ENCODE data around the gene PRPF31. TPM values are rescaled to one million over a fixed set of nuclear protein-coding genes. Genes with fewer than 3 reads are reported as not detected.

The PRPF31 gene
- total RNA-seq, 1 experiment from 2014 or later: 106 TPM

DNA sequence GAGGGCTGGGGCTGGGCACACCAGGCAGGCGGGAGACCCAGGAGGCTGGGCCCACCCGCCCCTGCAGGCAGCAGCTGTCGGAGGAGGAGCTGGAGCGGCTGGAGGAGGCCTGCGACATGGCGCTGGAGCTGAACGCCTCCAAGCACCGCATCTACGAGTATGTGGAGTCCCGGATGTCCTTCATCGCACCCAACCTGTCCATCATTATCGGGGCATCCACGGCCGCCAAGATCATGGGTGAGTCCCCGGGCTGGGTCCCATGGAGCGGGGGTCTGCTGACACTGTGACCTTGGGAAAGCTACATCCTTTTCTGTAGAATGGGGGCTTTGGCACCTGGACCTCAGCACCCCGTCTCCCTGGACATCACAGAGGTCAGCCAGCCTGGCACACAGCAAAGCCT lies 8.1 kb downstream of the PRPF31 start:
- BruUV-seq (replicated peaks): no TSS peak
- Mint-ChIP-seq H3K27ac (ENCODE audit: unreplicated experiment) (no peak overlapping the region), H3K36me3 (ENCODE audit: insufficient read depth, unreplicated experiment) (peaks cover 57% of the 10 kb centered on the region), H3K4me3 (ENCODE audit: low read depth, unreplicated experiment) (no peak overlapping the region), H3K9me3 (ENCODE audit: low read depth, unreplicated experiment) (no peaks in the 10 kb centered on the region), H3K27me3 (ENCODE audit: unreplicated experiment) (no peaks in the 10 kb centered on the region), H3K4me1 (ENCODE audit: low read depth, unreplicated experiment) (no peaks in the 10 kb centered on the region)
- CTCF ChIA-PET: interaction anchor here (0.6 kb wide), 3 partner anchors 13 to 264 kb away, joined by 3 read pairs; partner anchors contain the start of gene CNOT3
- intact Hi-C loops (cut with micrococcal nuclease; ENCODE audit: unreplicated experiment): no loop called here
- DNase-seq: no peak
- TF ChIP-seq, protein P1, sequence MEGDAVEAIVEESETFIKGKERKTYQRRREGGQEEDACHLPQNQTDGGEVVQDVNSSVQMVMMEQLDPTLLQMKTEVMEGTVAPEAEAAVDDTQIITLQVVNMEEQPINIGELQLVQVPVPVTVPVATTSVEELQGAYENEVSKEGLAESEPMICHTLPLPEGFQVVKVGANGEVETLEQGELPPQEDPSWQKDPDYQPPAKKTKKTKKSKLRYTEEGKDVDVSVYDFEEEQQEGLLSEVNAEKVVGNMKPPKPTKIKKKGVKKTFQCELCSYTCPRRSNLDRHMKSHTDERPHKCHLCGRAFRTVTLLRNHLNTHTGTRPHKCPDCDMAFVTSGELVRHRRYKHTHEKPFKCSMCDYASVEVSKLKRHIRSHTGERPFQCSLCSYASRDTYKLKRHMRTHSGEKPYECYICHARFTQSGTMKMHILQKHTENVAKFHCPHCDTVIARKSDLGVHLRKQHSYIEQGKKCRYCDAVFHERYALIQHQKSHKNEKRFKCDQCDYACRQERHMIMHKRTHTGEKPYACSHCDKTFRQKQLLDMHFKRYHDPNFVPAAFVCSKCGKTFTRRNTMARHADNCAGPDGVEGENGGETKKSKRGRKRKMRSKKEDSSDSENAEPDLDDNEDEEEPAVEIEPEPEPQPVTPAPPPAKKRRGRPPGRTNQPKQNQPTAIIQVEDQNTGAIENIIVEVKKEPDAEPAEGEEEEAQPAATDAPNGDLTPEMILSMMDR (IDR thresholded peaks at IDR 0.05; ENCODE audit: unreplicated experiment): no peak

DNA sequence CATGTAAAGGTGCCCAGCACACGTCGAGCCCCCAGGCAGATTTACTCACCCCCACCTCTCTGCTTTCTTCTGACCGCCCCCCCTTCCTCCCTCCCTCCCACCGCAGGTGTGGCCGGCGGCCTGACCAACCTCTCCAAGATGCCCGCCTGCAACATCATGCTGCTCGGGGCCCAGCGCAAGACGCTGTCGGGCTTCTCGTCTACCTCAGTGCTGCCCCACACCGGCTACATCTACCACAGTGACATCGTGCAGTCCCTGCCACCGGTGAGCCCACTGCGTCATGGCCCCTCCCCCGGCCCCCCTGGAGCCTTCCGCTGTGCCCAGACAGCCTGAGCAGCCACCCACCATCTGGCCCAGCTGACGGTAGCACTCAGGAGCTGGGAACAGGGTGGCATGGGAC lies 8.8 kb downstream of the PRPF31 start:
- Mint-ChIP-seq H3K27ac (ENCODE audit: unreplicated experiment) (no peak overlapping the region), H3K27me3 (ENCODE audit: unreplicated experiment) (no peaks in the 10 kb centered on the region), H3K36me3 (ENCODE audit: insufficient read depth, unreplicated experiment) (peaks cover 61% of the 10 kb centered on the region)

DNA sequence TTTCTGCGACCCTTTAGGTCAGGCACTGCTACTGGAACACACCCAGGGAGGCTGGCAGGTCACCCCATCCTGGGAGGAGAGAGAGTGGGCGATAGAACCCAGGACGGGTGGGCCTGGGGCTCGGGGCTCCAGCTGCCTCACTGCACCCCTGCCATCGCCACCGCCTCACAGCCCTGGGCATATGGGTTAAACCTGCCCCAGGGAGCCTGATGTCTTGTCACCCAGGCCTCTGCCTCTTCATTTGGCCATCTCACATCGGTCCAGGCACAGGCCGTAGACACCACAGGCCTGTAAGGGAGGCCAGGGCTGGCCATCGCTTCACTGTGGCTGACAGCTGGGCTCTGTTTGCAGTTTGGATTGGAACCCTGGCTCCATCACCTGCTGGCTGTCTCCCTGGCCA lies 10.2 kb downstream of the PRPF31 start:
- TF ChIP-seq, protein P1 (IDR thresholded peaks at IDR 0.05; ENCODE audit: unreplicated experiment): no peak
- CTCF ChIA-PET: no interaction called here
- H3K9me3 Mint-ChIP-seq (ENCODE audit: low read depth, unreplicated experiment): no peaks in the 10 kb centered on the region
- intact Hi-C loops (cut with micrococcal nuclease; ENCODE audit: unreplicated experiment): no loop called here
- no TSS peak for BruUV-seq (replicated peaks)
- H3K4me3 Mint-ChIP-seq (ENCODE audit: low read depth, unreplicated experiment): no peak overlapping the region
- no peak for DNase-seq
- H3K4me1 Mint-ChIP-seq (ENCODE audit: low read depth, unreplicated experiment): no peaks in the 10 kb centered on the region
- H3K27ac Mint-ChIP-seq (ENCODE audit: unreplicated experiment): no peak overlapping the region
- peaks cover 53% of the 10 kb centered on the region for H3K36me3 Mint-ChIP-seq (ENCODE audit: insufficient read depth, unreplicated experiment)
- H3K27me3 Mint-ChIP-seq (ENCODE audit: unreplicated experiment): no peaks in the 10 kb centered on the region

More for the DNA sequence above, 8.8 kb downstream of the PRPF31 start:
- DNase-seq: no peak
- Mint-ChIP-seq H3K4me1 (ENCODE audit: low read depth, unreplicated experiment) (no peaks in the 10 kb centered on the region), H3K4me3 (ENCODE audit: low read depth, unreplicated experiment) (no peak overlapping the region), H3K9me3 (ENCODE audit: low read depth, unreplicated experiment) (no peaks in the 10 kb centered on the region)
- no TSS peak for BruUV-seq (replicated peaks)
- intact Hi-C loops (cut with micrococcal nuclease; ENCODE audit: unreplicated experiment): no loop called here
- TF ChIP-seq, protein P1 (IDR thresholded peaks at IDR 0.05; ENCODE audit: unreplicated experiment): no peak
- CTCF ChIA-PET: interaction anchor here (0.6 kb wide), 1 partner anchor 94 kb away, joined by 3 read pairs; no protein-coding TSS in a partner anchor

DNA sequence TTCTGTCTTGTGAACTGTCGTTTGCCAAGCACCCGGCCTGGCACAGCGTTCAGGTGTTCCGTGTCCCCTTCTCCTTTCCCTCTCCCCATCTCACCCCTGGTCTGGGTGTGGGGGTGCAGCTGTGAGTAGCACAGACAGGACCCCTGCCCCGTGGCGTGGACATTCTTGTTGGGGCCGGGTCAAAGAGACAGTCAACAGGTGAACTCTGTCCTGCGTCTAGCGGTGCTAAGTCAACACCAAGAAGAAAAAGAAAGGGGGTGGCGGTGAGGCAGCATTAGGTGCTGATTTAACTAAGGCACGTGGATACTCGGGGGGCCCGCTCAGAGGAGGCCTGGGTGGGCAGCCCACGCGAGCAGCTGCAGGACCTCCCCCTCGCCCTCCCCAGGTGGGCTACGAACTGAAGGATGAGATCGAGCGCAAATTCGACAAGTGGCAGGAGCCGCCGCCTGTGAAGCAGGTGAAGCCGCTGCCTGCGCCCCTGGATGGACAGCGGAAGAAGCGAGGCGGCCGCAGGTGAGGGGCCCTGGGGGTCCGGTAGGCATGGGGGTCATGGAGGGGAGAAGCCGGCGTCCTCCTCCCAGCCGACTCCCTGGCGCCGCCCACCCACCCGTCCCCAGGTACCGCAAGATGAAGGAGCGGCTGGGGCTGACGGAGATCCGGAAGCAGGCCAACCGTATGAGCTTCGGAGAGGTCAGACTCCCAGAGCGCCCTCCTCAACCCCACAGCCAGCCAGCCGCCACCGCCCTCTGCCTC lies 12.3 kb downstream of the PRPF31 start:
- Mint-ChIP-seq H3K4me1 (ENCODE audit: low read depth, unreplicated experiment) (no peaks in the 10 kb centered on the region), H3K27me3 (ENCODE audit: unreplicated experiment) (no peaks in the 10 kb centered on the region), H3K36me3 (ENCODE audit: insufficient read depth, unreplicated experiment) (peaks cover 56% of the 10 kb centered on the region), H3K4me3 (ENCODE audit: low read depth, unreplicated experiment) (no peak overlapping the region), H3K27ac (ENCODE audit: unreplicated experiment) (no peak overlapping the region), H3K9me3 (ENCODE audit: low read depth, unreplicated experiment) (no peaks in the 10 kb centered on the region)
- no TSS peak for BruUV-seq (replicated peaks)
- CTCF ChIA-PET: no interaction called here
- no peak for DNase-seq
- intact Hi-C loops (cut with micrococcal nuclease; ENCODE audit: unreplicated experiment): no loop called here
- TF ChIP-seq, protein P1 (IDR thresholded peaks at IDR 0.05; ENCODE audit: unreplicated experiment): no peak

All from Calu3 (cell line).